ENCODE results near the gene PIK3CG.

Gene PIK3CG

GRCh38 chr7:106858618-106859532, 6.2 kb upstream of the PIK3CG start:
- DNase-seq, result no peak

GRCh38 chr7:106862317-106863089, 2.6 kb upstream of the PIK3CG start:
- no peak for DNase-seq

DNA sequence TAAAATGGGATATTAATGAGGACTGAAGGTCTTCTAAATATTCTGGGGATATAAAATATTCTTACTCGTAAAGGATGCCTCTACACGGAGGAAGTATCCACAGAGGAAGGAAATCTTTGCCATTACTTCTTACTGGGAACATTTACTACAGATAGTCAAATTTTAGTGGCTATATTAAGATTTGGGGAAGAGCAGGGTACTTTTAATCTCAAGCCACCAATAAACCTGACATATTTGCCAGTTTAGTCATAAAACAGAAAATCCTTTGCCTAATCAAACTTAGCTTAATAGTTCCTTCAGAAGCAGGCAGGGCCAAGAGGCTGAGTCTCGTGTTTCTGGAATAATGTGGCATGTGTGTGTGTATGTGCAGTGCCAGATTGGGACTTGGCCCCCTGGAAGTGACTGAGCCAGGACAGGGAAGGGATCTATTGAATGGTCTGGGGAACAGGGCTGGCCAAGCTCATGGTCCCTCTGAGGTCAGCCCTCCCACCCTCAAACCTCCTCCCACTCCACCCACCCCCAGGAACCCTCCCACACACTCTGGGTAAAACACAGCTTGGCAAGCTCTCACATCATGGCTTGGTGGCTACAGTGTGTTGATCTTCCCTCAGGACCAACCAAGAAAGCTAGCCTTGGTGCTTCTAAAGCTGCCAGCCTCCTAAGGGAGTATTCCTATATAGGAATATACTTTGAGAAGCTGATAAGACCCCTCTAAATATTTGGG, 1.6 kb upstream of the PIK3CG start:
- no peak for DNase-seq

DNA sequence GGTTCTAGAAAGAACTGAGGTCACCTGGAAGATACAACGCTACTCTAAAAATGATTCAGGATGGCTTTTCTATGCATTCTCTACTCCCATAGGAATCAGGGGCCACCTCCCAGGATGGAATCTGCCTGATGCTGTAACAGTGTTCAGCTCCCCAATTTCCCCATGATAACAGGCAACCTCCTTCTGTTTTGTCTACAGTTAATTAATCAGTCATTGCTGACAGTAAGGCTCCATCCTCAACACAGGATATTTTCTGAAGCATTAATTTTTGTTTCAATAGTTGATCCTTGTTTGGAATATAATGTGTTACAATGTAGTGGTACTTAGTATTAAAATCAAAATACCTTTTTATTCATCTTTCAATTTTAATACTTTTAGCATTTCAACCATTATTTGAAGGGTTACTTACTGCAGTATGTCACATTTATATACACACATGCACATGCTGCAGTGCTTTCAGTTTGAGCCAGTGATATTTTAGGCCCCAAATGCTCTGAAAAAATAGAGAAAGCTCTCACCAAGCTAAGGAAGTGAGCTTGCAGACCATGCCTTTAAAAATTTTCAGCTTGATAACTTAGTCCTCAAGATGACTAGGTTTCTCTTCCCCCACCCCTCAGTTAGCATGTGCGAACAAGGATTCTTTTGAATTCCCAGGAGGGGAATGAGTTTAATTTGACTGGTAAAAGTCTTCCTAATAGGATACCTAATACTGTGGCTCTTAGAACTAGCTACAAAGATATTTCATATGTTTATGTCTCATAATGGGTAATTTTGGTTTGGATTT, 592 bp upstream of the PIK3CG start:
- peak; percentile 28 for DNase-seq

DNA sequence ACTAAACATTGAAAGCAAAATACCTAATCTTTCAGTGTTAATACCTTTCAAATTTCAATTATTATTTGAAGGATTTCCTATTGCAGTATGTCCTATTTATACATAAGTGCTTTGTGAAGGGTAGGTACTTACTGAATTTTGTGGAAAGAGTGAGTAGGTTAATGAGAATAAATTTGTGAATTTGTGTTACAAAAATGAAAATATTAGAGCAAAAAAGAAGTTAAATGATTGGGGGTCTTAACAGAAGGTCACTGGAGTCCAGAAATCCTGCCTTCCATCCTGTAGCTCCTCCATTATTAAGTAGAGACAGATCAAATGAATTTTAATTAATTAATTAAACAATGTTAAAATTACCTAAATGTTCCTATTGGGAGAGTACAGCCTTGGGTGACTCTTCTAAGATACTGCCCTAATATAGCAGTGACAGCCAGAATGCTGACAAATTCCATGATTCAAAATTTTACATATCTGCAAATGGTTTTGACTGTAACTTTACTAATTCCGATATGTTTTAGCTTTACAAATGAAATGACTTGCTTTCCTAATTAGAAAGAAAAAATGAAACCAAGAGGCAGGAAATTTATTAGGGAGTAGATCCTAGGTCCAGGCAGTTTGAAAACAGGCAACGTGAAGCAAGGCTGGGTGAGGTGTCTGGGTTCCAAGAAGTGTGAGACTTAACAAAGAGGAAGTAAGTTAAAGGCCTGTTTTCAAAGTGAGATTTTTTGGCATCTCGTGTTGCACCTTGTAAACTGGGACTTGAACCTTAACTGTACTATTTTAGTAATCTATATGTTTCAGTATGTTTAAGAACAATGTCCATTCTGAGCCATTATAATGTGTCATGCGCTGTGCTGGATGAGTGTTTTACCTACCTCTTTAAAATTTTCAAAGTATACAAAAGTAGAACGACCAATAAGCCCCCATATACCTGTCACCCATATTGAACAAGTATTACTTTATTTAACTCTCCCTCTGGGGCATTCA, 1.5 kb downstream of the PIK3CG start:
- peak; percentile 61 for DNase-seq

DNA sequence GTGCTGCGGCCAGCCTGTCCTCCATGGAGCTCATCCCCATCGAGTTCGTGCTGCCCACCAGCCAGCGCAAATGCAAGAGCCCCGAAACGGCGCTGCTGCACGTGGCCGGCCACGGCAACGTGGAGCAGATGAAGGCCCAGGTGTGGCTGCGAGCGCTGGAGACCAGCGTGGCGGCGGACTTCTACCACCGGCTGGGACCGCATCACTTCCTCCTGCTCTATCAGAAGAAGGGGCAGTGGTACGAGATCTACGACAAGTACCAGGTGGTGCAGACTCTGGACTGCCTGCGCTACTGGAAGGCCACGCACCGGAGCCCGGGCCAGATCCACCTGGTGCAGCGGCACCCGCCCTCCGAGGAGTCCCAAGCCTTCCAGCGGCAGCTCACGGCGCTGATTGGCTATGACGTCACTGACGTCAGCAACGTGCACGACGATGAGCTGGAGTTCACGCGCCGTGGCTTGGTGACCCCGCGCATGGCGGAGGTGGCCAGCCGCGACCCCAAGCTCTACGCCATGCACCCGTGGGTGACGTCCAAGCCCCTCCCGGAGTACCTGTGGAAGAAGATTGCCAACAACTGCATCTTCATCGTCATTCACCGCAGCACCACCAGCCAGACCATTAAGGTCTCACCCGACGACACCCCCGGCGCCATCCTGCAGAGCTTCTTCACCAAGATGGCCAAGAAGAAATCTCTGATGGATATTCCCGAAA, 2.7 kb downstream of the PIK3CG start:
- no peak for DNase-seq

DNA sequence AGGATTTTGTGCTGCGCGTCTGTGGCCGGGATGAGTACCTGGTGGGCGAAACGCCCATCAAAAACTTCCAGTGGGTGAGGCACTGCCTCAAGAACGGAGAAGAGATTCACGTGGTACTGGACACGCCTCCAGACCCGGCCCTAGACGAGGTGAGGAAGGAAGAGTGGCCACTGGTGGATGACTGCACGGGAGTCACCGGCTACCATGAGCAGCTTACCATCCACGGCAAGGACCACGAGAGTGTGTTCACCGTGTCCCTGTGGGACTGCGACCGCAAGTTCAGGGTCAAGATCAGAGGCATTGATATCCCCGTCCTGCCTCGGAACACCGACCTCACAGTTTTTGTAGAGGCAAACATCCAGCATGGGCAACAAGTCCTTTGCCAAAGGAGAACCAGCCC, 3.3 kb downstream of the PIK3CG start:
- no peak for DNase-seq

DNA sequence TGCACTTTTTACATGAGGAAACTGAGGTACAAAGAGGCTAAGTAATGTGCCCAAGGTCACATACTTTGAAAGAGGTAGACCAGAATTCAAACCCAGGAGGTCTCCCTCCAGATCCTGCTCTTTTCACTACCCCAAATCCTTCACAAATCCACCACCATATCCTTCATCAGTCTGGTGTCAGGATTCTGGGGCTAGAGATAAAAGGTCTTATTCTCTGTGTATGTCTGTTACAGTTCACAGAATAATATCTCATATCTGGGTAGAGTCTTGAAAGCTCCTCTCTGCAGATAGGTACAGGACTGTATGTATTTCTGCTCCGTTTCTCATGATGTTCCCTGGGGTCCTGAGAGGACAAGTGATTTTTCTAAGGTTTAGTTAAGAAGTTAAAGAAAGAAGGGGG, 4.9 kb downstream of the PIK3CG start:
- no peak for DNase-seq

- no peak for DNase-seq
Measured at GRCh38 chr7:106870528-106870927, 5.4 kb downstream of the PIK3CG start.

DNA sequence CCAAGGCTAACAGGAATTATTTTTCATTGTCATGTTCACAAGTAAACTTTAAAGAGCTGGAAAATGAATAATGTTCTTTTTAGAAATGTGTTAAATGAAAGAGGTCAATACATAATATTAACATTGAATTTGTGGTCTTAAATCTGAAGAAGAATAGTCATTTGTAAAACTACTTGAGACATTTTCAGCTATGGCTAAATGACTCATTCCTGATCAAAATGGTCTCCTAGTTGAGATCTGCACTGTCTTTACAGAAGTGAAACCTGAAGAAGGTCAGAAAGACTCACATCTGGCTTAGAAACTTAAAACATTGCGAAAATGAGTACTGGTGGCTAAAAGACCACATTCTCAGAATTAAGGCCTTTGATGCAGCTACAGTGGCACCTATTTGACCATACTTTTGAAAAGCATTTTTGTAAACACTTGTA, 5.9 kb downstream of the PIK3CG start:
- DNase-seq, result peak; percentile 87

DNA sequence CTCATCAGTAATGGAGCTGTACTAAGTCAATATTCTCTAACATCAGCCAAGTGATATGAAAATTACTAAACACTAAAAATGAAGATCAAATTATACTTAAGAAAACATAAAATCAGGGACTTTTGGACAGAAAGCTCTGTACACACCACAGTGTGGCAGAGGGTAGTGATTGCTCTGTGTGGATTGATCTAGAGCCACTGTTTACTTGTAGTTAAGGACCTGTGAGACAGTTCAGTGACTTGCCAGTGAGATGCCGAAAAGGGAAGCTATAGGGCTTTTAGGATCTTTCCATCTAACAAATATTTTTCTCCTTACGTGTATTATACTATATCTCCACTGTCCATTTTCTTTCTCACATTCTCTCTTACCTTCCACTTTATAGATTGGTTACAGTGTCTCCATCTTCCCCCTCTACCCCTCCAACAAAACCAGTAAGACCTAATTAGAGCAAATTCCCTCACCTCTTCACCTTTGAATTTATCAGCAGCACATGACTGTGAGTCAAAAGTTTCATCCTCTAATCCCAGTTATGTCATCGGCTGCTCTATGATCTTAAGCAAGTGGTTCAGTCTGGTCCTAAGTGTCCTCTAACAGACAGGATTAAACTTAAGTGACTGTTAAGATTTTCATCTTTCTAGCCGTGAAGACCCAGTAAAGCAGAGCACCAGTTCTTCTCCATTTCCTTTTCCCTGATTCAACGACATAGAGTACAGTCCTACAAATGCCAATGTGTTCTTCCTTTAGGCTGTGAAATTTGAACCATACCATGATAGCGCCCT, 6.9 kb downstream of the PIK3CG start:
- DNase-seq, result no peak

DNA sequence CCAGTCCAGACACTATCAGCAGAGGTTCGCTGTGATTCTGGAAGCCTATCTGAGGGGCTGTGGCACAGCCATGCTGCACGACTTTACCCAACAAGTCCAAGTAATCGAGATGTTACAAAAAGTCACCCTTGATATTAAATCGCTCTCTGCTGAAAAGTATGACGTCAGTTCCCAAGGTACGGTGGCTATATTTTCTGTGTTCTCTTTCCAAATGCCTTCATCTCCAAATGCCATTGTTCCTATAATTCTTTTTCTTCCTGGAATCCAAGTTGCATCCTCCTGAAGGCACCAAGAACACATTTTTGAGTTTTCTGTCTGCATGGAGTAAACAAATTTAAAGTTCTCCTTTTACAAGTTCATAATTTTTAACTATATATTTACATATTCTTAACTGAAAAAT, 7.7 kb downstream of the PIK3CG start:
- no peak for DNase-seq

DNA sequence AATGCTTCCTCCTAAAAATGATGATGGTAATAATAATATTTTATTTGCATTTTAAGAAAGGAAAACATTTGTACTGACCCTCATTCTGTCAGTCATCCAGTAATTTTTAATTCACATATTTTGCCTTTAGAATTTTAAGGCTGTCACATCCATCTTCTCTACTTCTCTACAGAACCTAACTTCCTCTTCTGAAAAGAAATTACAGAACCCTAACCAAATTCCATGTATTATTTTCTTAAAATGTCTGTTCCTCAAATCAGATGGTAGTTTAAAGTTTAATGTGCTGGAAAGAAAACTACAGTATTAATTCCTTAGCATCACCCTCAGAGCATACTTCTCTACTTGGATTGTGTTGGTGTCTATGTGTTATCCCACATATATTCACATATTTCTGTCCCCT, 9.0 kb downstream of the PIK3CG start:
- no peak for DNase-seq

GRCh38 chr7:106875508-106875907, 10.4 kb downstream of the PIK3CG start:
- no peak for DNase-seq

DNA sequence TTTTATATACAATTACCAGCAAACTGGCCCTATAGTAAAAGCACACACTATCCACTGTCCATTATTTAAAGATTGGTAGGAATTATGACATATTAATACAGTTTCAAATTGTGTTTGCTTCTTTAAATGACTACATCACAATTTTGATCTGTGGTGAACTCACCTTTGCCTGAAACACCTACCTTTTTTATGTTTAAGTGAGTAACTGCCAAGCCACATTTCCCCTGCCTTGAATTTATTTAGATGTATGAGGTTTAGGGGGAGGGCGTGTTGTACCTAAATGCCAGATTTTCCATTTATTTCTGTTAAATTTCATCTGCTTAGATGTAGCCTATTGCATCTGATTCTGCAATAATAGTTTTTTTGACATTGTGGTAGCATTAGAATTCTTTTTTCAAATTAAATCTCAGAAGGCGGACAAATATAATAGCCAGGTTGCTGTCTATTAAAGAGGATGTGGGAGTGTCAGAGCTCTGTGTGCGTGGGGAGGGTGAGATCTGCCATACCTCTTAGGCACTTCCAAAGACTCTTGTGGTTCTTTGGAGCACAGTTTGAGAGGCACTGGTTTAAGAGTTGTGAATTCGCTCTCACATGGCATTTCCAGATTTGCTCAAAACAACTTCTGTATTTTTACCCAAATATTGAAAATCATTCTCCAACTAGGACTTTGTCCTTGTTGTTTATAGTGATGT, 13.8 kb downstream of the PIK3CG start:
- DNase-seq, result no peak

GRCh38 chr7:106881984-106882383, 16.9 kb downstream of the PIK3CG start:
- DNase-seq, result no peak

DNA sequence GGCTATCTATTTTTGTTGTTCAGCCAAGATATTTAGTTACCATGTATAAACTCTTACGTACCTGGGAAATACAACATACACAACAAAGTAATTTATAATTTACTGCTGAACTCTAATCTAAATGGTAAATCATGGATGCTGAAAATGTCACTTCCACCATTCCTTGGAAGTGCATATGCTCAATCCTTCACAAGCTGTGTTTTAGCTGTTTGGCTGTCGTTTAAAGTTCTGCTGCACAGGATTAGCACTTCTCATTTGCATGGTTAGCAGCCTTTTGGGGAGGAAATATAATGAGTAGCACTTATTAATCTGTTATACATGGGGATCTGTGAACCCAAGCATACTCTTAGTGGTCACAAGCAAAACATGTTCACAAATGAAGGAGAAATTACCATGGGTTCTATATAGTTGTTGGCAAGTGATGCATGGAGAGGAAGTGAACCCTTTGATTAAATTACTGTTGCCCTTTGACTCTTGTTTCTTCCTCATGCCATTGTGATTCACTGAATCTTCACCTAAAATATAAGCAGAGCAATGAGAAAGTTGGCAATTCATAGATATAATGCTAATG, 18.5 kb downstream of the PIK3CG start:
- no peak for DNase-seq

DNA sequence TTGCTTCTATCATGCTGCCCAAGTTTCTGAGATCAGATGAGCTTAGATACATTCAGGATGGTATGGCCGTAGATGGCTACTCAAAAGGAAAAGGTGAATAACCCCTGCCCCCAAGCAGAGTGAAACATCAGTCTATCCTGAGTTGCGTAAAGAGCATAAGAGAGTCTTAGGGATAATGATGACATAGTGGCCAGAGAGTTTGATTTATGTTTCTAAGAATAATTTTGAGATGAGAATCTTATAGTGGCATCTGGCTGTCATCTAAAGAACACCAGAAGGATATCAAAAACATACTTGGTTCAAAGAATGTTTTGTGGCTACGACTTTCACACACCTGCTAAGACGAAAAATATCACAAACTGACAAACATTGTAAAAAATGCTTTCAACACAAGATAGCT, 20.6 kb downstream of the PIK3CG start:
- no peak for DNase-seq

DNA sequence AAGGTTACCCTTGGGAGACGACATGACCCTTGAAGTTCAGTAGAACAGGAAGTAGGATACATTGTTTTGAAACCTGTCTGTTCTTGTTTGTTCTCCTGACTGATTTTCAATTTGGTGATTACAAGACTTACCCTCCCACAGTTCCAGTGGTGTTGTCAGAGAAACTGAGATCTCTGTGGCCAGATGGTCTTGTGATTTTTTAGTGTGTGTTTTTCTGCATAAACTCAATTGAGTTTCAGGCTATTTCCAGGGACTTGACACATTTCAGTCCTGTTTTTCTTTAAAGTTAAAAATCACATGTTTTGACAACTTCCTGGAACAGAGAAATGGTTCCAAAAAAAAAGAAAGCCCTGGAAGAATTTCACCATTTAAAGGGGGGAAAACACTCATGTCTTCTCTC, 22.3 kb downstream of the PIK3CG start:
- DNase-seq, result peak; percentile 18

All from activated CD4-positive, alpha-beta T cell treated with anti-CD3 and anti-CD28 coated beads, Interleukin-2, amount 50 U/mL, for 16 hours (primary cell).